GM20000 (cell line): ENCODE results near the gene ILKAP.

Source experiments
- DNase-seq: peaks from one replicate; pipeline ENCODE4 v3.0.0; 2012; ENCODE audit warnings: low spot score
- CTCF ChIP-seq: IDR thresholded peaks from 2 replicates; pipeline ENCODE4 v1.5.1; 2012; ENCODE audit warnings: mild to moderate bottlenecking, control low read depth; ENCODE audit errors: extremely low read depth, missing control alignments

ILKAP gene

DNA sequence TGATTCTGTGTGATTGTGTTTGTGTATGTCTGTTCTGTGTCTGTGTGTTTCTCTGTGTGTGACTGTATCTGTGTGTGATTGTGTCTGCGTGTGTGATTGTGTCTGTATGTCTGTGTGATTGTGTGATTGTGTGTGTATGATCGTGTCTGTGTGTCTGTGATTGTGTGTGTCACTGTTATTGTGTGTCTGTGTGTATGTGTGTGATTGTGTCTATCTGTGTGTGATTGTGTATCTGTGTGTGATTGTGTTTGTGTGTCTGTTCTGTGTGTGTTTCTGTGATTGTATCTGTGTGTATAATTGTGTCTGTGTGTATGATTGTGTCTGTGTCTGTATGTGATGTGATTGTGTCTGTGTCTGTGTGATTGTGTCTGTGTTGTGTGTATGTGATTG lies 76.7 kb downstream of the ILKAP start:
- TF ChIP-seq CTCF: no peak
- DNase-seq: no peak

GRCh38 chr2:238126338-238126737 lies 77.2 kb downstream of the ILKAP start:
- TF ChIP-seq CTCF: no peak
- DNase-seq: no peak

- no peak for DNase-seq
- TF ChIP-seq CTCF: no peak
These were observed 78.2 kb downstream of the ILKAP start for GRCh38 chr2:238125127-238125885.

DNA sequence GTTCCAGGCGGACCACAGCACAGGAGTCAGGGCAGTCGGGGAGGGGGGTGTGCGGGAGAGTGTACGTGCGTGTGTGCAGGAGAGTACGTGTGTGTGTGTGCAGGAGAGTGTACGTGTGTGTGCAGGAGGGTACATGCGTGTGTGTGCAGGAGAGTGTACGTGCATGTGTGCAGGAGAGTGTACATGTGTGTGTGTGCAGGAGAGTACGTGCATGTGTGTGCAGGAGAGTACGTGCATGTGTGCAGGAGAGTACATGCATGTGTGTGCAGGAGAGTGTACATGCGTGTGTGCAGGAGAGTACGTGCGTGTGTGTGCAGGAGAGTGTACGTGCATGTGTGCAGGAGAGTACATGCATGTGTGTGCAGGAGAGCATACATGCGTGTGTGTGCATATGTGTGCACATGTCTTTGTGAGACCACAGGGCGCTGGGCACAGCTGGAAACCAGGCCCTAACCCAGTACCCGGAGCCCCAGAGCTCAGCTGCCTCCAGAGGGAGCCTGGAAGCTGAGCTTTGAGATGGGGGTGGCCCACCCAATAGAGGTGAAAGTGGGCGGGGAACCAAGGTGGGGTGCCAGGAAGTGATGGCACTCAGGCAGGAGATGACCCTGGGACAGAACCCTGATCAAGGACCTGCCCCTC lies 78.9 kb downstream of the ILKAP start:
- TF ChIP-seq CTCF: no peak
- DNase-seq: no peak

DNA sequence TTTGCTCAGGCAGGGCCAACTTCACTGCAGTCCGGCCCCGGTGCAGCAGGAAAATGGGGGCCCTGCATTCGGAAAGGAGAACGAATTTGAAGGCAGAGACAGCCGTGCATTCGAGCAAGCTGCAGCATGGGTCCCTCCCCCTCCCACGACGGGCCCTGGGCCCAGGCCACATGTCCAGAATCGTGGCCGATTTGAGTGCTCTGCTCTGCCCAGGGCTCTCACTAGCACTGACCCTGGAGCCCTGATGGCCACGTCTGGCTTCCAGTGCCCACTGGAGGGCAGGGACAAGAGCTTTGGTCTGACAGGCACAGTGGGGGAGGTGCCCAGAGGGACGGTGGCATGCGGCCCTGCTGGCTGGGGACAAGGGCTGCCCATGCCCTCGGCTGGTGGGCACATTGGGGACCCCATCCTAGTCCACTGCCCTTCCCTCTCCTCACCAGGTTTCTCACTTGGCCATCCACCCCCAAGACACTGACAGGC lies 79.5 kb downstream of the ILKAP start:
- DNase-seq: no peak
- TF ChIP-seq CTCF: no peak

GRCh38 chr2:238123218-238123971 lies 80.1 kb downstream of the ILKAP start:
- no peak for TF ChIP-seq CTCF
- no peak for DNase-seq
